PFSK-1 (cell line): ENCODE results near the gene CIAO2B.

ENCODE experiments used
- FOXP2 ChIP-seq: optimal IDR thresholded peaks from 2 replicates; pipeline ENCODE3; 2011; ENCODE audit warnings: borderline replicate concordance, control low read depth, inconsistent platforms; ENCODE audit not compliant: insufficient read depth; ENCODE audit errors: extremely low read length, extremely low read depth
- POLR2AphosphoS5 ChIP-seq: IDR thresholded peaks from 2 replicates; pipeline ENCODE4 v1.6.1; 2012; ENCODE audit warnings: low read depth, mild to moderate bottlenecking, control low read depth, low read length, moderate library complexity
- SIN3A ChIP-seq: IDR thresholded peaks from 2 replicates; pipeline ENCODE4 v1.6.1; 2012; ENCODE audit warnings: mild to moderate bottlenecking, low read length, moderate library complexity, borderline replicate concordance; ENCODE audit not compliant: insufficient read depth
- TAF1 ChIP-seq: IDR thresholded peaks from 2 replicates; pipeline ENCODE4 v1.6.1; 2012; ENCODE audit warnings: low read length, control low read depth, borderline replicate concordance; ENCODE audit not compliant: insufficient read depth
- TF ChIP-seq, protein P1 (sequence below), 2 experiments: IDR thresholded peaks; 2 replicates each; pipeline versions ENCODE4 v1.6.1 to v1.8.0; 2011 to 2012; ENCODE audit warnings: low read depth in 2 of 2, low read length in 2 of 2, control low read depth in 1 of 2, inconsistent platforms in 1 of 2, mild to moderate bottlenecking in 1 of 2, moderate library complexity in 1 of 2; ENCODE audit not compliant: insufficient read depth in 1 of 2

CIAO2B gene

DNA sequence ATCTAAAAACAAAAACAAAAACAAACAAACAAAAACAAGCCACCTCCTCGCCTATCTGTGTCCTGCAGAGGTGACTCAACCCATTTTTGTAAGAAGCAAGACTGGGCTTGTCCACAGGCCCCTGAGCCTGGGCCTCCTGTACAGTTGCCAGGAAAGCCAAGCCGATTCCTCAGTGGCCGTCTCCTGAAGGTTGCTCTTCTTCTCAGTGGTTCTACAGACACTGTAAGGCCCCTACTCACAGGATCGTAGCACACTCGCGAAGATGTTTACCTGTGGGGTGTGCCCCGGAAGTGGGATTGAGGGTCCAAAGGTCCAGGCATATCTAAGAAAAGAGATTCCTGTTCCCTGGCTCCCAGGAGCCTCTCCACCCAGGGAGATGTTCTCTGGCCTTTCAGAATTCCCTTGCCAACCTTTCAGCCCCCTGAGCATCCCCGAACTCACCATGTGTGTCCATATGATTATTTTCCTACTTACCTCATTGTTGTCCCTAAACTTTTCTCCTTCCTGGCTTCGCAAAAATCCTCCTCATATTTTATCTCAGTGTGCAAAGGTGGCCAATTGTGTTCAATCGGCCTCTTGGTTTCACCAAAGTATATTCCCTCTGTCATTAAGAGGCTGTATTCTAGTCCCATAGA is 19.4 kb upstream of the CIAO2B start:
- TF ChIP-seq POLR2AphosphoS5 (no peak), TAF1 (no peak), SIN3A (no peak)

DNA sequence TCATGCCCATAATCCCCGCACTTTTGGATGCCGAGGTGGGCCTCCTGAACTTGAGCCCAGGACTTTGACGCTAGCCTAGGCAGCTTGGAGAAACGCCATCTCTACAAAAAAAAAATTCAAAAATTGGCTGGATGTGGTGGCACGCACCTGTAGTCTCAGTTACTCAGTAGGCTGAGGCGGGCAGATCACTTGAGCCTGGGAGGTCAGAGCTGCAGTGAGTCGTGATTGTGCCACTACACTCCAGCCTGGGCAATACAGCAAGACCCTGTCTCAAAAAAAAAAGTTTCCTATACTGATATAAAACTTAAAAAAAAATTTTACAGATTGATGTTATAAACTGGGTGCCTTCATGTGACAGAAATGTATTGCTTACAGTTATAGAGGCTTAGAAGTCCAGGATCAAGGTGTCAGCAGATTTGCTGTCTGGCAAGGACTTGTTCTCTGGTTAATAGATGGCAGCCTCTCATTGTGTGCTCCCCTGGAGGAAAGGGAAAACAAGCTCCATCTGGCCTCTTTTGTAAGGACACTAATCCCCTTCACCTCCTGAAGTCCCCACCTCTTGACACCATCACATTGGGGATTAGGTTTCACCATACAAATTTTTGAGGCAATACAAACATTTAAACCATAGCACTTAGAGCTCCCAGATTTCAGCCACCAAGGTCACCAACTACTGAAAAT is 18.4 kb upstream of the CIAO2B start:
- TF ChIP-seq TAF1 = no peak
- TF ChIP-seq, protein P1, sequence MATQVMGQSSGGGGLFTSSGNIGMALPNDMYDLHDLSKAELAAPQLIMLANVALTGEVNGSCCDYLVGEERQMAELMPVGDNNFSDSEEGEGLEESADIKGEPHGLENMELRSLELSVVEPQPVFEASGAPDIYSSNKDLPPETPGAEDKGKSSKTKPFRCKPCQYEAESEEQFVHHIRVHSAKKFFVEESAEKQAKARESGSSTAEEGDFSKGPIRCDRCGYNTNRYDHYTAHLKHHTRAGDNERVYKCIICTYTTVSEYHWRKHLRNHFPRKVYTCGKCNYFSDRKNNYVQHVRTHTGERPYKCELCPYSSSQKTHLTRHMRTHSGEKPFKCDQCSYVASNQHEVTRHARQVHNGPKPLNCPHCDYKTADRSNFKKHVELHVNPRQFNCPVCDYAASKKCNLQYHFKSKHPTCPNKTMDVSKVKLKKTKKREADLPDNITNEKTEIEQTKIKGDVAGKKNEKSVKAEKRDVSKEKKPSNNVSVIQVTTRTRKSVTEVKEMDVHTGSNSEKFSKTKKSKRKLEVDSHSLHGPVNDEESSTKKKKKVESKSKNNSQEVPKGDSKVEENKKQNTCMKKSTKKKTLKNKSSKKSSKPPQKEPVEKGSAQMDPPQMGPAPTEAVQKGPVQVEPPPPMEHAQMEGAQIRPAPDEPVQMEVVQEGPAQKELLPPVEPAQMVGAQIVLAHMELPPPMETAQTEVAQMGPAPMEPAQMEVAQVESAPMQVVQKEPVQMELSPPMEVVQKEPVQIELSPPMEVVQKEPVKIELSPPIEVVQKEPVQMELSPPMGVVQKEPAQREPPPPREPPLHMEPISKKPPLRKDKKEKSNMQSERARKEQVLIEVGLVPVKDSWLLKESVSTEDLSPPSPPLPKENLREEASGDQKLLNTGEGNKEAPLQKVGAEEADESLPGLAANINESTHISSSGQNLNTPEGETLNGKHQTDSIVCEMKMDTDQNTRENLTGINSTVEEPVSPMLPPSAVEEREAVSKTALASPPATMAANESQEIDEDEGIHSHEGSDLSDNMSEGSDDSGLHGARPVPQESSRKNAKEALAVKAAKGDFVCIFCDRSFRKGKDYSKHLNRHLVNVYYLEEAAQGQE (IDR thresholded peaks at IDR 0.05; ENCODE audit: insufficient read depth in 1 of 2, low read depth in 2 of 2, low read length in 2 of 2) = no peak
- no peak for TF ChIP-seq POLR2AphosphoS5
- no peak for TF ChIP-seq SIN3A
- no peak for TF ChIP-seq FOXP2

DNA sequence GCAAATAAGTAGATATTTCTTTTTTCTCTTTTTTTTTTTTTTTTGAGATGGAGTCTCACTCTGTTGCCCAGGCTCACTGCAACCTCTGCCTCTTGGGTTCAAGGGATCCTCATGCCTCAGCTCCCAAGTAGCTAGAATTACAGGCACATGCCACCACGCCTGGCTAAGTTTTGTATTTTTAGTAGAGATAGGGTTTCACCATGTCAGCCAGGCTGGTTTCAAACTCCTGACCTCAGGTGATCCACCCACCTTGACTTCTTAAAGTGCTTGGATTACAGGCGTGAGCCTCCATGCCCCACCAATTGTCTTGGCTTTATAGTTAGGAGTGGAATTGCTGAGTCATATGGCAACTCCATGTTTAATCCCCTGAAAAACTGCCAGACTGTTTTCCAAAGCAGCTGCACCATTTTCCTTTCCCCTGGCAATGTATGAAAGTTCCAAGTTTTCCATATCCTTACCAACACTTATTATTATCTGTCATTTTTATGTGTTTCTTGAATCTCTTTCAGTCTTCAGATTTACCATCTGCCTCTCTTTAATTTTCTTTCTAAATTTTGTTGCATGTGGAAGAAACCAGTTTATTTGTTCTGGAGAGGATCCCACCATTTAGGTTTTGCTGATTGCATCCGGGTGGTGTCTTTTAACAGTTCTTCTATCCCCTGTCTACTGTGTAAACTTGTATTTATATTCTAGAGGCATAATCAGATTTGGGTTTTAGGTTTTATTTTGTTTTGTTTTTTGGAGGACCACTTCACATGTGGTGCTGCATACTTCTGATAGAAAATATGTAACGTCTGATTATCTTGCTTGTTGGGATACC is 17.0 kb upstream of the CIAO2B start:
- TF ChIP-seq, protein P1 (IDR thresholded peaks at IDR 0.05; ENCODE audit: insufficient read depth in 1 of 2, low read depth in 2 of 2, low read length in 2 of 2) = no peak
- TF ChIP-seq SIN3A (no peak), TAF1 (no peak), FOXP2 (no peak), POLR2AphosphoS5 (no peak)

DNA sequence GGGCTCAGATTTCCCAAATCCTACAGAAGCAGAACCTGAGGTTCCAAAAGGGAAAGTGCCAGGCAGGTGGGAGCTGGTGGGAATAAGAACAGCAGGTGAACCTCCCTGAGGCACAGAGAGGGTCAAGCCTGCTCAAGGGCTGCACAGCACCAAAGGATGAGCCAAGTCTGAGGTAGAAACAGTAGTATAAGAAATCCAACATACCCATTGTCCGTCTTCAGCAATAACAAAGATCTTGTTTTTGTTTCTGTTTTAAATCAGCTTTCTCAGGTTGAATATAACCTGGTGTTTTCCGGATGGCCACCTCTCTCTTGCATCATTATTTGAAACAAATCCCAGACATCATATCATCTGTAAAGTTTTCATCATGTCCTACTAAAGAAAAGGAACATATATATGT is 16.2 kb upstream of the CIAO2B start:
- TF ChIP-seq SIN3A (no peak), FOXP2 (no peak), POLR2AphosphoS5 (no peak), TAF1 (no peak)
- TF ChIP-seq, protein P1 (IDR thresholded peaks at IDR 0.05; ENCODE audit: insufficient read depth in 1 of 2, low read depth in 2 of 2, low read length in 2 of 2) = no peak

DNA sequence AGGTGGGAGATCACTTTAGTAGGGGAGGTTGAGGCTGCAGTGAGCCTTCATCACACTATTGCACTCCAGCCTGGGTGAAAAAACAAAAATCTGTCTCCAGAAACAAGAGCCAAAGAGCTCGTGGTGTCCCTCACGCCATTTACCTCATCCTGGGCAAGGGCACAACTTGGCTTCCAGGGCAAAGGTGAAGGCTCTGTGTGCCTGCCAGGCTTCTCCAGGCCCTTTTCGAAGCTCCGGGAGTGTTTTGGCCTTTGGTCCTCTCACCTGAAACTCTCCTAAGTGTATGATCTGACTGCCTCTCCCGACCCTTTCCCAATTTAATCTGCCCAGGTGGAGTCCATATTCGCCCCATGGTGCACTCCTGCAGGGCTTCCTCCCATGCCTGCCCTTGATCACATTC is 15.3 kb upstream of the CIAO2B start:
- TF ChIP-seq, protein P1 (IDR thresholded peaks at IDR 0.05; ENCODE audit: insufficient read depth in 1 of 2, low read depth in 2 of 2, low read length in 2 of 2) = no peak
- TF ChIP-seq TAF1 (no peak), SIN3A (no peak), POLR2AphosphoS5 (no peak), FOXP2 (no peak)
